Measurements from ENCODE around the gene PSMF1. TPM values are rescaled to one million over a fixed set of nuclear protein-coding genes. Genes with fewer than 3 reads are reported as not detected.

The PSMF1 gene
- total and polyA plus RNA-seq, 2 of the 4 experiments (the other 2 are of a cell fraction), result 93.6 to 109 TPM

- no peak for TF ChIP-seq RCOR1 (IDR thresholded peaks at IDR 0.05; ENCODE audit: insufficient replicate concordance, low read length)
- TF ChIP-seq ELK1 (IDR thresholded peaks at IDR 0.05; ENCODE audit: borderline replicate concordance, low read depth, low read length), result no peak
- no peak for TF ChIP-seq USF2 (IDR thresholded peaks at IDR 0.05; ENCODE audit: low read depth, low read length)
- no peak for TF ChIP-seq MAZ (IDR thresholded peaks at IDR 0.05; ENCODE audit: borderline replicate concordance, low read depth, low read length)
- TF ChIP-seq RAD21 (IDR thresholded peaks at IDR 0.05; ENCODE audit: low read length), result no peak
- no peak for TF ChIP-seq CHD1 (IDR thresholded peaks at IDR 0.05; ENCODE audit: low read depth, low read length)
- TF ChIP-seq MAFK (IDR thresholded peaks at IDR 0.05; ENCODE audit: low read depth, low read length), result no peak
- no peak for TF ChIP-seq POLR2A (IDR thresholded peaks at IDR 0.05; ENCODE audit: low read depth, low read length)
- no peak for TF ChIP-seq NFE2L2 (IDR thresholded peaks at IDR 0.05; ENCODE audit: low read depth, low read length)
- no peak for TF ChIP-seq CTCF (conservative IDR thresholded peaks at IDR 0.05; ENCODE audit: low read depth, low read length)
- no peak for TF ChIP-seq MXI1 (IDR thresholded peaks at IDR 0.05; ENCODE audit: borderline replicate concordance, low read depth, low read length)
- no peak for TF ChIP-seq SMC3 (IDR thresholded peaks at IDR 0.05; ENCODE audit: low read depth, low read length)
- TF ChIP-seq CEBPB (IDR thresholded peaks at IDR 0.05; ENCODE audit: low read depth, low read length), result no peak
- no peak for TF ChIP-seq RFX5 (IDR thresholded peaks at IDR 0.05; ENCODE audit: low read depth, low read length)
- TF ChIP-seq BHLHE40 (IDR thresholded peaks at IDR 0.05; ENCODE audit: low read depth, low read length), result no peak
- no peak for TF ChIP-seq FOS (IDR thresholded peaks at IDR 0.05; ENCODE audit: low read depth, low read length)
- Histone ChIP-seq H3K4me3 (ENCODE audit: insufficient read depth, low read depth, low read length) (no peak overlapping the region), H3K14ac (replicated peaks; ENCODE audit: low read depth, low read length) (no peak overlapping the region), H4K8ac (ENCODE audit: low read depth in 2 of 2, low read length in 2 of 2) (no peak overlapping the region), H3K79me1 (ENCODE audit: low read depth in 1 of 2, low read length in 2 of 2) (no peaks in the 10 kb centered on the region), H4K91ac (ENCODE audit: insufficient read depth, low read depth, low read length) (no peak overlapping the region), H3K56ac (ENCODE audit: extremely low read depth, insufficient read depth, low read length) (no peak overlapping the region), H3K27ac (ENCODE audit: insufficient read depth, low read length) (no peak overlapping the region), H2BK15ac (ENCODE audit: low read depth, low read length) (no peak overlapping the region), H3K27me3 (ENCODE audit: control insufficient read depth, insufficient read depth, low read length) (peaks cover 9% of the 10 kb centered on the region), H3K23ac (ENCODE audit: low read depth, low read length) (no peak overlapping the region), H3K4me1 (ENCODE audit: control insufficient read depth, insufficient read depth, low read length) (no peaks in the 10 kb centered on the region), H3K9me3 (ENCODE audit: control insufficient read depth, insufficient read depth, low read length) (peaks cover 1% of the 10 kb centered on the region; the same call in 1 of the 2 replicates), H2AK9ac (replicated peaks; ENCODE audit: low read depth, low read length, poor library complexity) (no peak overlapping the region), H3K9me1 (ENCODE audit: insufficient read depth, low read length) (no peaks in the 10 kb centered on the region), H3K36me3 (ENCODE audit: control insufficient read depth, insufficient read depth, low read length) (no peaks in the 10 kb centered on the region), H4K20me1 (ENCODE audit: insufficient read depth, low read length) (no peaks in the 10 kb centered on the region), H3K9ac (ENCODE audit: low read depth, low read length) (no peak overlapping the region), H2AK5ac (ENCODE audit: low read depth, low read length) (no peak overlapping the region), H2BK120ac (ENCODE audit: low read depth, low read length) (no peak overlapping the region), H4K5ac (ENCODE audit: low read depth, low read length) (no peak overlapping the region), H3K18ac (ENCODE audit: low read depth, low read length) (no peak overlapping the region), H2AFZ (replicated peaks; ENCODE audit: low read length, poor library complexity) (no peak overlapping the region), H3K4me2 (ENCODE audit: low read depth, low read length) (no peak overlapping the region), H2BK5ac (ENCODE audit: low read depth, low read length, poor library complexity, severe bottlenecking) (no peak overlapping the region), H2BK20ac (ENCODE audit: low read depth, low read length) (no peak overlapping the region), H3K4ac (ENCODE audit: low read depth, low read length) (no peak overlapping the region)
- in situ Hi-C loops (cut with MboI; ENCODE audit: low sequenced_read_pairs) (no loop called here), dilution Hi-C loops (cut with HindIII; ENCODE audit: low sequenced_read_pairs, unreplicated experiment) (no loop called here), intact Hi-C loops (cut with micrococcal nuclease) (no loop called here)
- no TSS peak for BruUV-seq (replicated peaks)
- ChIA-PET CTCF (no interaction called here), POLR2A (ENCODE audit: unreplicated experiment) (no interaction called here)
- DNase-seq (no peak), ATAC-seq (ENCODE audit: low read depth) (no peak)
Observed at GRCh38 chr20:1101533-1101932, 16.9 kb upstream of the PSMF1 start.

All from IMR-90 (cell line).